HEK293 (cell line): Measurements from ENCODE around the gene POU4F1.

Source experiments
- CTCF ChIA-PET: fragments of 350-600 bp; formaldehyde crosslinking; extraction: SDS; loops from one replicate; lab custom pipeline; 2021; ENCODE audit warnings: antibody characterized with exemption; lab: Yijun Ruan, JAX
- POLR2A ChIA-PET: fragments of 300-600 bp; formaldehyde crosslinking; extraction: SDS; loops from one replicate; lab custom pipeline; 2020; ENCODE audit warnings: antibody characterized with exemption, inconsistent platforms; lab: Yijun Ruan, JAX
- H3K27ac ChIP-seq: fragments of 200-500 bp; sonication (Bioruptor generic); 2 replicates; pipeline ENCODE4 v1.5.1; 2014; ENCODE audit warnings: low read depth, low read length, control low read depth, inconsistent platforms; ENCODE audit errors: extremely low read depth
- H3K36me3 ChIP-seq, 2 experiments: fragments of 200-500 bp in 1 of 2; sonication (Bioruptor generic) in 1 of 2; 1 replicate in 1 of 2; 2 replicates in 1 of 2; pipeline ENCODE4 v1.5.1; 2014 to 2017; ENCODE audit warnings: inconsistent platforms in 2 of 2, low read length in 2 of 2; ENCODE audit not compliant: control insufficient read depth in 2 of 2, insufficient read depth in 1 of 2
- H3K4me1 ChIP-seq: fragments of 200-500 bp; sonication (Bioruptor generic); 2 replicates; pipeline ENCODE4 v1.5.1; 2014; ENCODE audit warnings: mild to moderate bottlenecking, low read length, inconsistent platforms; ENCODE audit not compliant: control insufficient read depth, insufficient read depth
- H3K4me3 ChIP-seq: 2 replicates; pipeline ENCODE4 v1.5.1; 2011; ENCODE audit warnings: low read depth, mild to moderate bottlenecking, control low read depth, low read length, moderate library complexity
- H3K9me3 ChIP-seq: fragments of 200-500 bp; sonication (Bioruptor generic); 2 replicates; pipeline ENCODE4 v1.5.1; 2014; ENCODE audit warnings: low read depth, low read length, inconsistent platforms; ENCODE audit not compliant: control insufficient read depth, insufficient read depth
- GFI1B ChIP-seq: fragments of 450-650 bp; formaldehyde crosslinking; IDR thresholded peaks from 2 replicates; pipeline ENCODE4 v1.5.1; 2016; ENCODE audit warnings: missing biosample characterization, missing genetic modification characterization
- GLI4 ChIP-seq: fragments of 450-650 bp; formaldehyde crosslinking; IDR thresholded peaks from 2 replicates; pipeline ENCODE4 v1.5.1; 2016; ENCODE audit warnings: missing biosample characterization, missing genetic modification characterization
- GLIS1 ChIP-seq: fragments of 450-650 bp; formaldehyde crosslinking; IDR thresholded peaks from 2 replicates; pipeline ENCODE4 v1.5.1; 2016; ENCODE audit warnings: missing biosample characterization, missing genetic modification characterization
- KLF16 ChIP-seq: fragments of 450-650 bp; formaldehyde crosslinking; IDR thresholded peaks from 2 replicates; pipeline ENCODE4 v1.5.1; 2017; ENCODE audit warnings: missing biosample characterization, missing genetic modification characterization
- KLF7 ChIP-seq: fragments of 450-650 bp; formaldehyde crosslinking; IDR thresholded peaks from 2 replicates; pipeline ENCODE4 v1.5.1; 2016; ENCODE audit warnings: missing biosample characterization, missing genetic modification characterization, borderline replicate concordance
- PBX3 ChIP-seq: sonication (generic); formaldehyde crosslinking; IDR thresholded peaks from 2 replicates; pipeline ENCODE4 v1.8.1; 2022; ENCODE audit warnings: mild to moderate bottlenecking, moderate library complexity, missing genetic modification reagents
- PRDM1 ChIP-seq: fragments of 450-650 bp; formaldehyde crosslinking; IDR thresholded peaks from 2 replicates; pipeline ENCODE4; 2016; ENCODE audit warnings: missing biosample characterization, missing genetic modification characterization
- PRDM10 ChIP-seq: fragments of 450-650 bp; formaldehyde crosslinking; IDR thresholded peaks from 2 replicates; pipeline ENCODE4 v1.5.1; 2016; ENCODE audit warnings: missing biosample characterization, missing genetic modification characterization
- SCRT1 ChIP-seq: fragments of 450-650 bp; formaldehyde crosslinking; IDR thresholded peaks from 2 replicates; pipeline ENCODE4 v1.5.1; 2016; ENCODE audit warnings: missing biosample characterization, missing genetic modification characterization, borderline replicate concordance
- SCRT2 ChIP-seq: fragments of 450-650 bp; formaldehyde crosslinking; IDR thresholded peaks from 2 replicates; pipeline ENCODE4 v1.5.1; 2016; ENCODE audit warnings: missing biosample characterization, missing genetic modification characterization
- TCF7L2 ChIP-seq: IDR thresholded peaks from 2 replicates; pipeline ENCODE4 v1.6.1; 2011; ENCODE audit warnings: low read depth, mild to moderate bottlenecking, inconsistent platforms, low read length, moderate library complexity, borderline replicate concordance
- TRIM28 ChIP-seq: IDR thresholded peaks from 2 replicates; pipeline ENCODE4 v1.6.1; 2011; ENCODE audit warnings: low read length, control low read depth, borderline replicate concordance
- ZBTB20 ChIP-seq: fragments of 450-650 bp; formaldehyde crosslinking; IDR thresholded peaks from 2 replicates; pipeline ENCODE4 v1.5.1; 2016; ENCODE audit warnings: missing biosample characterization, missing genetic modification characterization
- ZBTB26 ChIP-seq: fragments of 450-650 bp; formaldehyde crosslinking; optimal IDR thresholded peaks from 2 replicates; pipeline ENCODE3; 2016; ENCODE audit warnings: missing biosample characterization, mild to moderate bottlenecking, missing genetic modification characterization
- ZBTB48 ChIP-seq: fragments of 450-650 bp; formaldehyde crosslinking; IDR thresholded peaks from 2 replicates; pipeline ENCODE4 v1.5.1; 2016; ENCODE audit warnings: missing biosample characterization, missing genetic modification characterization
- ZEB2 ChIP-seq: fragments of 450-650 bp; formaldehyde crosslinking; IDR thresholded peaks from 2 replicates; pipeline ENCODE4 v1.5.1; 2016; ENCODE audit warnings: missing biosample characterization, missing genetic modification characterization
- ZNF10 ChIP-seq: fragments of 450-650 bp; formaldehyde crosslinking; IDR thresholded peaks from 2 replicates; pipeline ENCODE4 v1.5.1; 2017; ENCODE audit warnings: missing biosample characterization, missing genetic modification characterization
- ZNF148 ChIP-seq: fragments of 450-650 bp; formaldehyde crosslinking; IDR thresholded peaks from 2 replicates; pipeline ENCODE4 v1.5.0; 2017; ENCODE audit warnings: missing biosample characterization, missing genetic modification characterization, borderline replicate concordance
- ZNF16 ChIP-seq: fragments of 450-650 bp; formaldehyde crosslinking; IDR thresholded peaks from 2 replicates; pipeline ENCODE4 v1.5.1; 2016; ENCODE audit warnings: low read depth, missing biosample characterization, missing genetic modification characterization
- ZNF184 ChIP-seq: fragments of 450-650 bp; IDR thresholded peaks from 2 replicates; pipeline ENCODE4 v1.5.1; 2018; ENCODE audit warnings: missing biosample characterization, mild to moderate bottlenecking, missing genetic modification characterization
- ZNF202 ChIP-seq: fragments of 450-650 bp; formaldehyde crosslinking; IDR thresholded peaks from 2 replicates; pipeline ENCODE4 v1.5.1; 2016; ENCODE audit warnings: missing biosample characterization, missing genetic modification characterization, borderline replicate concordance
- ZNF335 ChIP-seq: fragments of 450-650 bp; formaldehyde crosslinking; conservative IDR thresholded peaks from 2 replicates; pipeline ENCODE4 v1.5.1; 2016; ENCODE audit warnings: missing biosample characterization, missing genetic modification characterization
- ZNF398 ChIP-seq: fragments of 450-650 bp; formaldehyde crosslinking; IDR thresholded peaks from 2 replicates; pipeline ENCODE4 v1.5.1; 2017; ENCODE audit warnings: missing biosample characterization, missing genetic modification characterization
- ZNF501 ChIP-seq: fragments of 450-650 bp; formaldehyde crosslinking; IDR thresholded peaks from 2 replicates; pipeline ENCODE4 v1.5.1; 2016; ENCODE audit warnings: missing biosample characterization, missing genetic modification characterization
- ZNF837 ChIP-seq: fragments of 450-650 bp; formaldehyde crosslinking; IDR thresholded peaks from 2 replicates; pipeline ENCODE4 v1.5.1; 2016; ENCODE audit warnings: missing biosample characterization, missing genetic modification characterization
- ZSCAN4 ChIP-seq: fragments of 450-650 bp; formaldehyde crosslinking; IDR thresholded peaks from 2 replicates; pipeline ENCODE4 v1.5.1; 2017; ENCODE audit warnings: missing biosample characterization, missing genetic modification characterization

POU4F1 gene

GRCh38 chr13:78593652-78594455 is 9.5 kb downstream of the POU4F1 start:
- Histone ChIP-seq H3K9me3 (no peaks in the 10 kb centered on the region), H3K27ac (no peak overlapping the region), H3K4me3 (peak overlapping the region; percentile 7; the same call in 1 of the 2 replicates), H3K4me1 (no peaks in the 10 kb centered on the region), H3K36me3 (no peaks in the 10 kb centered on the region)
- ChIA-PET POLR2A (no interaction called here), CTCF (no interaction called here)
- TF ChIP-seq ZNF398 (tag by site-specific recombination) (no peak), PRDM1 (tag by site-specific recombination) (0 out of 2 replicates have a peak, but pooled peaks have one; percentile 12), ZNF202 (tag by site-specific recombination) (no peak), ZEB2 (tag by site-specific recombination) (no peak), ZNF16 (tag by site-specific recombination) (no peak), GLIS1 (peak; percentile 67), ZSCAN4 (0 out of 2 replicates have a peak, but pooled peaks have one; percentile 53), ZNF335 (tag by site-specific recombination) (peak; percentile 90), ZNF184 (tag by site-specific recombination) (no peak), ZNF837 (no peak), SCRT1 (tag by site-specific recombination) (no peak), ZNF148 (no peak), GLI4 (no peak), KLF16 (tag by site-specific recombination) (no peak), ZNF10 (tag by site-specific recombination) (peak; percentile 75), ZBTB20 (tag by site-specific recombination) (no peak), GFI1B (tag by site-specific recombination) (no peak), PRDM10 (tag by site-specific recombination) (peak; percentile 63; the same call in 1 of the 2 replicates), PBX3 (no peak), TRIM28 (0 out of 2 replicates have a peak, but pooled peaks have one; percentile 48), KLF7 (no peak), TCF7L2 (peak; percentile 56; the same call in 1 of the 2 replicates), ZNF501 (tag by site-specific recombination) (peak; percentile 56; the same call in 1 of the 2 replicates), SCRT2 (tag by site-specific recombination) (no peak), ZBTB26 (peak; percentile 35), ZBTB48 (tag by site-specific recombination) (peak; percentile 49; the same call in 1 of the 2 replicates)
